ENCODE data around the gene FCGR3A.
"Not testable (repeated sequence)": the region's sequence is repeated elsewhere in the genome, so short reads cannot be mapped to it uniquely, and the experiment has no call there.

The FCGR3A gene

GRCh38 chr1:161530158-161530557 is 19.5 kb downstream of the FCGR3A start:
- DNase-seq (ENCODE audit: low spot score), result peak; percentile 50

DNA sequence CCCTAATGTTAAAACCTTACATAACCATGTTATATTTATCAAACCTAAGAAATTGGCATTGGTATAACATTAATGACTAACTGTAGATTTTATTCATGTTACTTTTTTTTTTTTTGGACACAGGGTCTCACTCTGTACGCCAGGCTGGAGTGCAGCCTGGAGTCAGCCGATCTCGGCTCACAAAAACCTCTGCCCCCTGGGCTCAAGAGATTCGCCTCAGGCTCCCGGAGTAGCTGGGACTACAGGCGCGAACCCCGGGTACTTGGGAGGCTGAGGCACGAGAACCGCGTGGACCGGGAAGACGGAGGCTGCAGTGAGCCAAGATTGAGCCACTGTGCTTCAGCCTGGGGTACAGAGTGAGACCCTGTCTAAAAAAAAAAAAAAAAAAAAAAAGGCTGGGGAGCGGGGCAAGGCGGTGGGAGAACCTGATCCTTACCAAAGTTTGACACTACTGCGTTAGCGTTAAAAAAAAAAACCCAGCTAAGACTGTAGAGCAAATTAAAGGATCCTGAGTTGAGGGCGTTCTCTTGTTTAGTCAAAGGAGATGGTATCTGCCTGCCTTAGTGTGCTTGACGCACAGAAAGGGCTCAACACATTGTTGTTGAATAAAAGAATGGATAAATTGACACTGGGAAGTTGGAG is 20.0 kb downstream of the FCGR3A start:
- not testable (repeated sequence) for DNase-seq (ENCODE audit: low spot score)

- not testable (repeated sequence) for DNase-seq (ENCODE audit: low spot score)
Measured at GRCh38 chr1:161528550-161528949, 21.1 kb downstream of the FCGR3A start.

- not testable (repeated sequence) for DNase-seq (ENCODE audit: low spot score)
Measured at GRCh38 chr1:161525918-161526317, 23.7 kb downstream of the FCGR3A start.

GRCh38 chr1:161525321-161525720 is 24.3 kb downstream of the FCGR3A start:
- not testable (repeated sequence) for DNase-seq (ENCODE audit: low spot score)

GRCh38 chr1:161524742-161525291 is 24.8 kb downstream of the FCGR3A start:
- DNase-seq (ENCODE audit: low spot score), result not testable (repeated sequence)

- DNase-seq (ENCODE audit: low spot score), result peak; percentile 87
Measured at GRCh38 chr1:161523817-161524741, 25.5 kb downstream of the FCGR3A start, which contains the start of gene HSPA6. Gene HSPA6 (plus strand): TSS chr1:161524540. CDS start chr1:161524659, 119 bp downstream.

DNA sequence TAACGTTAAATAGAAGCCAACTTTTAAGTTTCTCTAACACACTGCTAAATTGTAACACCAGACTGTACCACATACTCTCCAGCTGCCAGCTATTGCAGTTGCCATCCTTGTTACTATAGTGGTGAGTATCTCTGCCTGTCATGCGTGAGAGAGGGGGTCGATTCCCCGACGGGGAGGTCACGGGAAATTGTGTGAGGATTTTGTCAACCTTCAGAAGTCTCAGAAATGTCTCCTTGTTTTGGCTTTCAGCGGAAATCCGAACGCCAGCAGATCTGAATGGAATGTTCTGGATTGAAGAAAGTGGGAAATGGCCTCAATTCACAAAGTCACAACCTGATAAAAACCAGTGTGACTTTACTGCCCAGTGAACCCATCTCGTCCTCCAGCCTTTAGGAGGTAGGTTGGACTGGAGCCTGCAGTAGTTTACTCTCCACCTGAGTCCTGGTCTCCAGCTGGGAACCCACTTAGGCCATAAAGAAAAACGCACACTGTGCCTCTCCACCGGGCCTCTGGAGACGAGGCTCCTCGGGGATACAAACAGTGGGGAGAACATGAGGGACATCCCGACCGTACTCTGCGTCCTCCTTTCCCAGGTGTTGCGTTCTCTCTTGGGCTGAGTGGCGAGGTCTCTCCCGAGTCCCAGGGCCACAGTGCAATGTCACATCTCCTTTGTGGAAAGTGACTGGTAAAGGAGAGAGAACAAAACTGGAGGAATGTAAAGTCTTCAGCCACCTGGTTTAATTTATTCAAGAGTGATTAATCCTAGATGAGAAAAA is 26.4 kb downstream of the FCGR3A start:
- DNase-seq (ENCODE audit: low spot score), result not testable (repeated sequence)

GRCh38 chr1:161513953-161514352 is 35.7 kb downstream of the FCGR3A start:
- DNase-seq (ENCODE audit: low spot score), result not testable (repeated sequence)

DNA sequence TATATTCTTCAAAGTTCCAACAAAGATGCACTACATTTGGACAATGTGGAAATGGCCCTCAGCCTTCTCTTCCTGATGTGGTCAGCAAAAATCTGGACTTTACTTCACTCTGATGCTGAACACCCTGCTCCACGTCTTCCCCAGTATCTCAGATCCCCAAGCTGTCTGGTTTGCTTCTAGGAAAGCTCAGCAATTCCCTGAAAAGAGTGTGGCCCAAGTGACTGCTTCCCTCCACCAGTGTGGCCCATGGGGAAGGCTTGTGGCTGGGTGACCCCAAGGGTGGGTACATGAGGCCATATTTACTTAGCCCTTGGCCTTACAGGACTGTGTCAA is 36.2 kb downstream of the FCGR3A start:
- DNase-seq (ENCODE audit: low spot score), result not testable (repeated sequence)

GRCh38 chr1:161512636-161513447 is 36.8 kb downstream of the FCGR3A start:
- not testable (repeated sequence) for DNase-seq (ENCODE audit: low spot score)

DNA sequence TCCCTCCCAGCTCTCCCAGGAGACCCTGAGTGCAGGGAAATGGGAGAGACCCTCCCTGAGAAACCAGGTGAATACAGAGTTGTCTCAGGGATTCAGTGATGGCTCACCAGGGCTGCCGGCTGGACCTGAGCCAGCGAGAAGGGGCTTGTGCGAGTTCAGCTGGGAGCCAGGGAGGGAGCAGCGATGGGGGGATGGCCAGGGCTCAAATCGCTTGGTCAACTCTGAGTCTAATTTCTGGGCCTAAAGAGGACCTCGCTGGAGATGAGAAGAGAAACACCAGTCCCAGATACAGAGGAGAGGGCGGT is 37.9 kb downstream of the FCGR3A start:
- no peak for DNase-seq (ENCODE audit: low spot score)

- no peak for DNase-seq (ENCODE audit: low spot score)
Measured at GRCh38 chr1:161511018-161511755, 38.4 kb downstream of the FCGR3A start.

DNA sequence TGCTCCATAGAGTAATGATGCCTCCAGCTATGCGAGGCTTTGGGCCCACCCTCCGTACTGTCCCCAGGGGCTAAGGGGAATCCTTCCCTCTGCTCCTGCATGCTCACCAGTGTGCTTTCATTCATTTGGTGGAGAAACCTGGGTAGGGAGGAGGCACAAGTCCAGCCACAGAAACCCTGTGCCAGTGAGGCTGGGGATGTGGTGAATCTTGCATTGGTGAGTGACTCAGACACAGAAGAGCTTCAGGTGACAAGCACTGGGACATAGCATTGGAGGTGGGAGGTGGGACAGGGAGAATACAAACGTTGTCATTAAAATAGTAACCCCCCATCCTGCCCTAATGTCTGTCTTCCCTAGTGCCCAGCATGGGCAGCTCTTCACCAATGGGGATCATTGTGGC is 39.1 kb downstream of the FCGR3A start:
- DNase-seq (ENCODE audit: low spot score), result no peak

DNA sequence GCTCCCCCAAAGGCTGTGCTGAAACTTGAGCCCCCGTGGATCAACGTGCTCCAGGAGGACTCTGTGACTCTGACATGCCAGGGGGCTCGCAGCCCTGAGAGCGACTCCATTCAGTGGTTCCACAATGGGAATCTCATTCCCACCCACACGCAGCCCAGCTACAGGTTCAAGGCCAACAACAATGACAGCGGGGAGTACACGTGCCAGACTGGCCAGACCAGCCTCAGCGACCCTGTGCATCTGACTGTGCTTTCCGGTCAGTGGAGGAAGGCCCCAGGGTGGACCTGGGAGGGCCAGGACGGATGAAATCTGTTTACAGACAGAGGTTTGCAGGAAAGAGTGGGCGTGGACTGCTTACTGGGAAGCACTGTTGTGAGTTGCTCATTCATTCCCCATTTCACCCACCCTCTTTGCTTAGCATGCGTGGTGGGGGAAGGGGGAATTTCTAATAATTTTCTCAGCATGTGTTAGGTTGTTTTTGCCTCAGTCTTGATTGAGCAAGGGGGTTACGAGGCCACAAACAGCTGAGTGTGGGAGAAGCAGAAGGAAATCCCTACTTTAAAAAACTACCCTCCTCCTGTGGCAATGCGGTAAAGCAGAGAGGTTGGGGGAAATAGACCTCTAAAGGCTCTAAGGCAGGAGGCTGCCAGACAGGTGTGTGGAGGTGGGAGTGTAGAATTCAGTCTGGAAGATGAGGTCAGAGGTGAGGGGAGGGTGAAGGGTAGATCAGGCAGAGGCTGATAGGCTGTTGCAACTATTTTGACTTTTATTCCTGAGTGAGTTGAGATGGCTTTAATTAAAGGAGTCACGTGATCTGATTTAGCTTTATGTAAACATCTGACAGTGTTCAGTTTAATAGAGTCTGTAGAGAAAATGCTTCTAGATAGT is 43.0 kb downstream of the FCGR3A start:
- DNase-seq (ENCODE audit: low spot score), result peak; percentile 36

- DNase-seq (ENCODE audit: low spot score), result no peak
Measured at GRCh38 chr1:161505686-161506085, 43.9 kb downstream of the FCGR3A start.

GRCh38 chr1:161503394-161503748 is 46.2 kb downstream of the FCGR3A start:
- DNase-seq (ENCODE audit: low spot score), result no peak

DNA sequence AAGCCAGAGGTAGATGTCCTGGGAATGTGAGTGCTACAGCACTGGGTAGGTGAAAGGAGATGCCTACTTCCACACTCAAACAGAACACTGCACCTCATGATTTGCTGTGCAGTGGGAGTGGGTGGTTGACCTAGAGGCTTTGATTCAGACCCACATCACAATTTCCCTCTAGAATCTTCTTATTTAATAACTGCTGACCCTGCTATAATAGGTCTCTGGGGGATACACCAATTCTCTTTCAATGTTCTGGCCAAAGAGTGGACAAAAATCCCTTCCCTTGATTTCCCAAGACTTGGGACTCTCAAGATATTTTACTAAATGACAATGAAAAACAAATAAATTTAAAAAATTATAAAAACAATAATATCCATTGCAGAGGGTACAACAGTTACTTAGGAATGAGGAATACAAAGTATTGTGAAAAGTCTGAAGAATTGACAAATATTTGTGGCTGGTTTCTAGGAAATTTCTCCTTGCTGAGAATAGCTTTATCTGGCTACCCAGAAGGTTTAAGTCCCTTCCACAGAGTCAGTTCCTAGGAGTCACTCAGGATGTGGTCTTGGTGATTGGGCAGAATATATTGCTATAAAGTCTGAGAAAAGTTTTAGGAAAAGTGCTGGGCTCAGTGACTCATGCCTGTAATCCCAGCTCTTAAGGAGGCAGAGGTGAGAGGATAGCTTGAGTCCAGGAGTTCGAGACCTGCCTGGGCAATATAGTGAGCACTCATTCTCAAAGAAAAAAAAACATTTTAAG is 46.8 kb downstream of the FCGR3A start:
- no peak for DNase-seq (ENCODE audit: low spot score)

DNA sequence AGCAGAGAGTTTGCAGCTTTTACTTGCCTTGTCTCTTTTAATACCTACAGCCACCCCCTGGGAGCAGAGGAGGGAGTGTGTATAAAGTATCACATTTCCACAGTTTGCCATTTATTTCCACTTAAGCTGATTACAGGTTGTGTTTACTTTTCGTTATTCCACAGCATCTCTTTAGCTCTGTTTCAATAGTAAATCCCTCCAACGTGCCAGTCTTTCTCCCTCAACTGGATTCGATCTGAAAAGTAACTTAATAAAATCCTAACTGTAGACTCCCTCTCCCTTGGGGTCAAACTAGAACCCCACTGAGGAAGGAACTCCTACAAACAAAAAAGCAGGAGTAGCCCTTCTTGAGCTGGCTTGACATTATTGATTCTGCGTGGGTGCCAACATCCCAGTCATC is 47.4 kb downstream of the FCGR3A start:
- DNase-seq (ENCODE audit: low spot score), result no peak
